ENCODE measurements around the gene UBE2C.

The UBE2C gene

GRCh38 chr20:45866454-45866853, 54.0 kb downstream of the UBE2C start:
- TF ChIP-seq GATA1 (IDR thresholded peaks at IDR 0.05; ENCODE audit: low read depth, low read length) = no peak
- TF ChIP-seq POLR2A (IDR thresholded peaks at IDR 0.05; ENCODE audit: low read length) = no peak
- no peak for DNase-seq
